K562 (cell line): ENCODE results near the gene ITGB2. TPM values are rescaled to one million over a fixed set of nuclear protein-coding genes. Genes with fewer than 3 reads are reported as not detected.

Experiments used
- ATAC-seq: fragments of 200-7000 bp; cut with Tn5 transposase; 3 replicates; pipeline ENCODE4 v1.9.1; 2020; ENCODE audit warnings: moderate library complexity
- BruUV-seq: library from RNA; stranded (reverse); fragments of 400-500 nt; replicated peaks from 2 replicates; lab custom pipeline; 2021; lab: Mats Ljungman, UMichigan
- CTCF ChIA-PET: fragments of 300-600 bp; formaldehyde crosslinking; extraction: SDS; loops from one replicate; lab custom pipeline; 2021; ENCODE audit warnings: low intra/inter-chr PET ratio; lab: Yijun Ruan, JAX
- POLR2A ChIA-PET: fragments of 300-600, 350-650 bp; sonication (Branson Sonifier 250); formaldehyde crosslinking; extraction: SDS; loops from one replicate; lab custom pipeline; 2021; ENCODE audit warnings: antibody characterized with exemption, inconsistent platforms; lab: Yijun Ruan, JAX
- DNase-seq, 4 experiments: peaks; one replicate each; pipeline versions ENCODE4 v3.0.0 to v3.0.0-alpha.2; 2011 to 2018; ENCODE audit warnings: low spot score in 3 of 4, mixed read lengths in 3 of 4; ENCODE audit errors: extremely low read depth in 1 of 4
- FAIRE-seq: peaks from 2 replicates; lab custom pipeline; 2011; peaks lifted over from hg19 to GRCh38; lab: Jason Lieb, UNC
- H2AFZ ChIP-seq: 2 replicates; pipeline ENCODE4 v1.6.0; 2011; ENCODE audit warnings: low read depth, low read length, control low read depth, inconsistent platforms
- H3K27ac ChIP-seq: fragments of 200-600 bp; 3 replicates; pipeline ENCODE4 v1.8.0; 2011; ENCODE audit warnings: low read depth, mild to moderate bottlenecking, control low read depth, inconsistent platforms, low read length, moderate library complexity, mixed read lengths; ENCODE audit errors: extremely low read depth
- H3K27me3 ChIP-seq, 2 experiments: fragments of 300-600 bp in 1 of 2; 2 replicates in 1 of 2; 3 replicates in 1 of 2; pipeline versions ENCODE4 v1.6.0 to v1.8.0; 2011; ENCODE audit warnings: inconsistent platforms in 2 of 2, low read length in 2 of 2, mild to moderate bottlenecking in 1 of 2, mixed read lengths in 1 of 2, moderate library complexity in 1 of 2; ENCODE audit not compliant: control insufficient read depth in 2 of 2, insufficient read depth in 2 of 2
- H3K36me3 ChIP-seq: fragments of 300-600 bp; 3 replicates; pipeline ENCODE4 v1.8.0; 2011; ENCODE audit warnings: mild to moderate bottlenecking, low read length, inconsistent platforms; ENCODE audit not compliant: control insufficient read depth, insufficient read depth
- H3K4me1 ChIP-seq, 2 experiments: fragments of 200-600 bp in 1 of 2; replicated peaks in 1 of 2; 2 replicates in 1 of 2; 3 replicates in 1 of 2; pipeline versions ENCODE4 v1.5.1 to v1.8.0; 2011; ENCODE audit warnings: inconsistent platforms in 2 of 2, low read length in 2 of 2, mild to moderate bottlenecking in 1 of 2, mixed read lengths in 1 of 2, moderate library complexity in 1 of 2; ENCODE audit not compliant: control insufficient read depth in 2 of 2, insufficient read depth in 2 of 2
- H3K4me2 ChIP-seq: 2 replicates; pipeline ENCODE4 v1.6.1; 2011; ENCODE audit warnings: low read length, control low read depth, inconsistent platforms, mixed read lengths; ENCODE audit not compliant: insufficient read depth
- H3K4me3 ChIP-seq: fragments of 200-600 bp; sonication (generic), shearing (Covaris generic); 2 replicates; pipeline ENCODE4 v1.5.1; 2016; ENCODE audit warnings: control low read depth, inconsistent platforms
- H3K79me2 ChIP-seq: fragments of 200-600 bp; 3 replicates; pipeline ENCODE4 v1.8.0; 2011; ENCODE audit warnings: low read length, inconsistent platforms; ENCODE audit not compliant: control insufficient read depth, insufficient read depth
- H3K9ac ChIP-seq, 2 experiments: 2 replicates each; pipeline versions ENCODE4 v1.6.0 to v1.6.1; 2011; ENCODE audit warnings: low read depth in 2 of 2, low read length in 2 of 2, control low read depth in 1 of 2, inconsistent platforms in 1 of 2, mild to moderate bottlenecking in 1 of 2, mixed read lengths in 1 of 2; ENCODE audit not compliant: insufficient read depth in 1 of 2
- H3K9me1 ChIP-seq: one replicate; pipeline ENCODE4 v1.6.0; 2011; ENCODE audit warnings: inconsistent platforms, mild to moderate bottlenecking, low read length, moderate library complexity; ENCODE audit not compliant: control insufficient read depth, insufficient read depth
- H3K9me3 ChIP-seq: replicated peaks from 2 replicates; pipeline ENCODE4 v1.5.1; 2011; ENCODE audit warnings: low read depth, low read length, inconsistent platforms; ENCODE audit not compliant: control insufficient read depth, insufficient read depth
- H4K20me1 ChIP-seq: replicated peaks from 2 replicates; pipeline ENCODE4 v1.6.1; 2011; ENCODE audit warnings: low read length, inconsistent platforms, mixed read lengths; ENCODE audit not compliant: control insufficient read depth, insufficient read depth
- RBBP5 ChIP-seq: fragments of 200-600 bp; sonication (generic); IDR thresholded peaks from 2 replicates; pipeline ENCODE4 v1.6.1; 2012; ENCODE audit warnings: borderline replicate concordance, mild to moderate bottlenecking, low read length, control low read depth, inconsistent platforms; ENCODE audit not compliant: insufficient read depth, poor library complexity, severe bottlenecking
- WGBS: fragments of 100-300 bp; shearing (Covaris generic); methylation state at CpG from one replicate; pipeline ENCODE4 v1.1.6; 2016; ENCODE audit warnings: low coverage, mixed read lengths; ENCODE audit not compliant: insufficient coverage; ENCODE audit errors: missing lambda C conversion rate; 5-methylcytosine and 5-hydroxymethylcytosine counted together
- in situ Hi-C: fragments of 300-500 bp; cut with MboI; formaldehyde crosslinking; loops from 4 replicates; pipeline ENCODE4 v1.15.0; 2018; ENCODE audit warnings: inconsistent platforms, mixed read lengths
- intact Hi-C: fragments of 100-400 bp; cut with micrococcal nuclease; formaldehyde crosslinking; loops from 2 replicates; pipeline ENCODE4 v1.14.2; 2022
- polyA plus RNA-seq, 8 experiments: library from polyadenylated mRNA; depleted of rRNA in 4 of 8; stranded (reverse) in 5 of 8; unstranded in 3 of 8; fragments of >200 nt; fragmentation: Nextera tagmentation in 2 of 8; fragmentation: Illumina TruSeq in 1 of 8; extraction: Ambion mirVana in 2 of 8; extraction: Trizol in 1 of 8; gene quantifications; 2 replicates each; pipeline versions ENCODE4 v1.2.1 to v1.2.3, GENCODE V29; 2011 to 2014; ENCODE audit warnings: inconsistent platforms in 1 of 8, missing spikeins in 1 of 8
- total RNA-seq, 7 experiments: library from RNA; depleted of rRNA in 6 of 7; stranded (reverse); fragments of >200 nt in 6 of 7; fragmentation: Illumina TruSeq in 2 of 7; extraction: Trizol in 2 of 7; gene quantifications; 2 replicates each; pipeline versions ENCODE4 v1.2.1 to v1.2.3, GENCODE V29; 2011 to 2021; ENCODE audit warnings: low replicate concordance in 1 of 7
- TF ChIP-seq, protein P1 (sequence below): fragments of 450-650 bp; IDR thresholded peaks from 2 replicates; pipeline ENCODE4 v1.6.1; 2018; ENCODE audit not compliant: partially characterized antibody

Gene ITGB2
- total and polyA plus RNA-seq, 9 of the 15 experiments (the other 6 are each of a cell fraction or from before 2014, with no cell fraction given), result 0.07 to 1.3 (median 0.51) TPM; not detected in 2

DNA sequence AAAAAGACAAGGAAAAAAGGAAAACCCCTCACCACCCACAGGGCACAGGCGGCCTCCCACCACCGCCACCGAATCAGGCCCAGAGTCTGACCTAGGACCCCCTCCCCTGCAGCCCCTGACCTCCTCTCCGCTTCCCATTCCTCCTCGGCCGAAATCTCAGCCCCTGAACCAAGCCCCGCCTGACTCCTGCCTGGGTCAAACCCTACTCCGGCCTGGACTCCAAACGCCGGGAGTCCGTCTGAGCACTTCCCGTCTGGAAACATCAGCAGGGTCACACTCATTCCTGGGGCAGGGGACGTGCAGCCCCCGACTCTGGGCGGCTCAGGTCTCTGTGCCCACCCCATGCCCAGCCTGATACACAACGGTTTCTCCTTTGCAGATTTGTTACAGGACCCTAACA lies 76.4 kb downstream of the ITGB2 start:
- ChIA-PET CTCF (no interaction called here), POLR2A (interaction anchor here (0.5 to 1.2 kb wide), 3 partner anchors 13 to 345 kb away, joined by 3 to 4 read pairs (median 3); no protein-coding TSS in a partner anchor)
- TF ChIP-seq RBBP5, result no peak
- TF ChIP-seq, protein P1, sequence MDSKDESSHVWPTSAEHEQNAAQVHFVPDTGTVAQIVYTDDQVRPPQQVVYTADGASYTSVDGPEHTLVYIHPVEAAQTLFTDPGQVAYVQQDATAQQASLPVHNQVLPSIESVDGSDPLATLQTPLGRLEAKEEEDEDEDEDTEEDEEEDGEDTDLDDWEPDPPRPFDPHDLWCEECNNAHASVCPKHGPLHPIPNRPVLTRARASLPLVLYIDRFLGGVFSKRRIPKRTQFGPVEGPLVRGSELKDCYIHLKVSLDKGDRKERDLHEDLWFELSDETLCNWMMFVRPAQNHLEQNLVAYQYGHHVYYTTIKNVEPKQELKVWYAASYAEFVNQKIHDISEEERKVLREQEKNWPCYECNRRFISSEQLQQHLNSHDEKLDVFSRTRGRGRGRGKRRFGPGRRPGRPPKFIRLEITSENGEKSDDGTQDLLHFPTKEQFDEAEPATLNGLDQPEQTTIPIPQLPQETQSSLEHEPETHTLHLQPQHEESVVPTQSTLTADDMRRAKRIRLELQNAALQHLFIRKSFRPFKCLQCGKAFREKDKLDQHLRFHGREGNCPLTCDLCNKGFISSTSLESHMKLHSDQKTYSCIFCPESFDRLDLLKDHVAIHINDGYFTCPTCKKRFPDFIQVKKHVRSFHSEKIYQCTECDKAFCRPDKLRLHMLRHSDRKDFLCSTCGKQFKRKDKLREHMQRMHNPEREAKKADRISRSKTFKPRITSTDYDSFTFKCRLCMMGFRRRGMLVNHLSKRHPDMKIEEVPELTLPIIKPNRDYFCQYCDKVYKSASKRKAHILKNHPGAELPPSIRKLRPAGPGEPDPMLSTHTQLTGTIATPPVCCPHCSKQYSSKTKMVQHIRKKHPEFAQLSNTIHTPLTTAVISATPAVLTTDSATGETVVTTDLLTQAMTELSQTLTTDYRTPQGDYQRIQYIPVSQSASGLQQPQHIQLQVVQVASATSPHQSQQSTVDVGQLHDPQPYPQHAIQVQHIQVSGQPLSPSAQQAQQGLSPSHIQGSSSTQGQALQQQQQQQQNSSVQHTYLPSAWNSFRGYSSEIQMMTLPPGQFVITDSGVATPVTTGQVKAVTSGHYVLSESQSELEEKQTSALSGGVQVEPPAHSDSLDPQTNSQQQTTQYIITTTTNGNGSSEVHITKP, result peak; percentile 55
- Histone ChIP-seq H3K27ac (no peak overlapping the region), H3K79me2 (no peaks in the 10 kb centered on the region), H3K4me1 (peaks cover 15 to 43% of the 10 kb centered on the region in 2 experiments), H3K4me3 (no peak overlapping the region), H3K4me2 (no peak overlapping the region), H4K20me1 (no peaks in the 10 kb centered on the region), H3K9me3 (no peaks in the 10 kb centered on the region), H3K9ac (no peak overlapping the region), H3K36me3 (peaks cover 6% of the 10 kb centered on the region; the same call in 2 of the 3 replicates), H2AFZ (no peak overlapping the region), H3K27me3 (peaks cover 14 to 32% of the 10 kb centered on the region in 2 experiments; a peak in 4 of 5 replicates), H3K9me1 (no peaks in the 10 kb centered on the region)
- 69% methylated on average over 16 of the region's 16 CpGs for WGBS
- in situ Hi-C loops (no loop called here), intact Hi-C loops (no loop called here)
- no TSS peak for BruUV-seq
- FAIRE-seq (no peak), DNase-seq (no peak), ATAC-seq (no peak)
